ENCODE measurements around the gene CDK6. TPM values are rescaled to one million over a fixed set of nuclear protein-coding genes. Genes with fewer than 3 reads are reported as not detected.

CDK6 gene
- total RNA-seq, 2 donors from 2014 or later, result 278 to 404 TPM

- Mint-ChIP-seq H3K36me3 (peaks cover 14% of the 10 kb centered on the region), H3K27me3 (no peaks in the 10 kb centered on the region), H3K27ac (peak overlapping the region; percentile 91 to 93), H3K4me1 (ENCODE audit: low read depth in 2 of 2) (peaks cover 57 to 82% of the 10 kb centered on the region in 2 donors), H3K9me3 (no peaks in the 10 kb centered on the region), H3K4me3 (peak overlapping the region; percentile 76)
- ATAC-seq, result peak; percentile 87 to 91
- DNase-seq (ENCODE audit: low spot score), result peak; percentile 77
Observed at GRCh38 chr7:92809760-92810573, 26.4 kb downstream of the CDK6 start.

DNA sequence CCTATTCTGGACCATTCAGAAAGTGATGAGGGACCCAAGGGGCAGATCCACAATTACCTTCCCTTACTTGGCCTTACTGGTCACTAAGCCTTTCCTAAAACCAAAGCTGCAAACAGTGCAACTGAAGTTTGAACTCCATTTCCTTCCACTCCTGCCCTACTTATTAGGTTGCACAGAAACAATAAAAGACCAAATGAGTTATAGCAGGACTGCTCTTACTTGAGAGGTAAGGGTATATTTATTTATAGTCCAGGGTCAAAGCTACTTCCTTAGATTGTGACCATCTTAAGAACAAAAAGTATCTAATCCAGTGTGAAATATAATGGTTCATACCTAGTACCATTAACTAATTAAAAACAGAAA lies 27.0 kb downstream of the CDK6 start:
- Mint-ChIP-seq H3K27ac (peak overlapping the region; percentile 91 to 93), H3K4me1 (ENCODE audit: low read depth in 2 of 2) (peaks cover 58 to 77% of the 10 kb centered on the region in 2 donors), H3K9me3 (no peaks in the 10 kb centered on the region), H3K27me3 (no peaks in the 10 kb centered on the region), H3K4me3 (peak overlapping the region; percentile 76), H3K36me3 (peaks cover 14% of the 10 kb centered on the region)
- ATAC-seq (peak in 1 of 2 donors; percentile 41), DNase-seq (ENCODE audit: low spot score) (no peak)

- ATAC-seq, result no peak
- DNase-seq (ENCODE audit: low spot score), result no peak
- no peaks in the 10 kb centered on the region for H3K9me3 Mint-ChIP-seq
- no peaks in the 10 kb centered on the region for H3K27me3 Mint-ChIP-seq
- peaks cover 15% of the 10 kb centered on the region for H3K36me3 Mint-ChIP-seq
- H3K4me3 Mint-ChIP-seq, result peak overlapping the region; percentile 76
- peak overlapping the region; percentile 91 to 94 for H3K27ac Mint-ChIP-seq
- peaks cover 52 to 71% of the 10 kb centered on the region in 2 donors for H3K4me1 Mint-ChIP-seq (ENCODE audit: low read depth in 2 of 2)
Observed at GRCh38 chr7:92808635-92809034, 27.7 kb downstream of the CDK6 start.

- peak; percentile 68 to 70 for ATAC-seq
- peak overlapping the region; percentile 91 to 94 for H3K27ac Mint-ChIP-seq
Observed at GRCh38 chr7:92808006-92808405, 28.4 kb downstream of the CDK6 start.

GRCh38 chr7:92806496-92806895 lies 29.9 kb downstream of the CDK6 start:
- Mint-ChIP-seq H3K36me3 (peaks cover 23% of the 10 kb centered on the region), H3K27ac (peak overlapping the region; percentile 91 to 94), H3K27me3 (no peaks in the 10 kb centered on the region), H3K9me3 (no peaks in the 10 kb centered on the region), H3K4me3 (no peak overlapping the region), H3K4me1 (ENCODE audit: low read depth in 2 of 2) (peaks cover 56 to 66% of the 10 kb centered on the region in 2 donors)
- ATAC-seq, result no peak
- no peak for DNase-seq (ENCODE audit: low spot score)

More at GRCh38 chr7:92808006-92808405, 28.4 kb downstream of the CDK6 start:
- Mint-ChIP-seq H3K4me3 (peak overlapping the region; percentile 76), H3K4me1 (ENCODE audit: low read depth in 2 of 2) (peaks cover 52 to 71% of the 10 kb centered on the region in 2 donors), H3K27me3 (no peaks in the 10 kb centered on the region), H3K9me3 (no peaks in the 10 kb centered on the region), H3K36me3 (peaks cover 22% of the 10 kb centered on the region)
- DNase-seq (ENCODE audit: low spot score), result no peak

GRCh38 chr7:92802406-92802805 lies 34.0 kb downstream of the CDK6 start:
- no peaks in the 10 kb centered on the region for H3K27me3 Mint-ChIP-seq
- DNase-seq (ENCODE audit: low spot score), result no peak

DNA sequence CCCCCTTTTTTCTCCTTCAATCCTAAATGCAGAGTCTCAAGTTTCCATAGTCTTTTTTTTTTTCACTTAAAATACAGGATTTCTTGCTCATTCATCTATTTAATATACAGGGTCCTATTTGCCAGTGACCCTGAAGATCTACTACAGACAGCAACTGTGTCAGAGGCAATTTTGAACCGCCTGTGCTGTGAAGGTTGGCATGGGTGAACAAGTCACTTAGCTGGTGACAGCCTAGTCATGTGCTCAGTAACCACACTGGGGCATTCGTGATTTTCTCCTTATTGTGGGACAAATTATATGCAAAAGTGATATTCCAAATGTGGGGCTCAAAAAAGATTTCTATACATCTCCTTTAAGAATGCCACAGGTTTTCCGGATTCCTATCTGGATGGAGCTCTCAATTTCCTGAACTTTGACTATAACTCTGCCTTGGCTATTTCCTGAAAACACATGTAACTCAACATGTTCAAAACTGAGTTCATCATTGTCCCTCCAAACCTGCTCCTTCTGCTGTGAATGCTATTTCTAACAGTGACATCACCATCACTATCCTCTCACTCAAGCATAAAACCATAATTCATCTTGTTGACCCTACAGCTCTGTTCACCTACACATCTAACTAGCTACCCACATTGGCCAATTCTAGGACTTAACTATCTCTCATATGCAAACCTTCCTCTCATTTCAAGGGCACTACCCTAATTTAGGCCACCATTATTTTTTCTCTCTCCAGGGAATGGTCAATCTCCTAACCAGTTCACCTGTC lies 36.7 kb downstream of the CDK6 start:
- ATAC-seq (no peak), DNase-seq (ENCODE audit: low spot score) (no peak)
- Mint-ChIP-seq H3K36me3 (peaks cover 9% of the 10 kb centered on the region), H3K4me1 (ENCODE audit: low read depth in 2 of 2) (peaks cover 31 to 33% of the 10 kb centered on the region in 2 donors), H3K27me3 (no peaks in the 10 kb centered on the region), H3K4me3 (no peak overlapping the region), H3K27ac (no peak overlapping the region), H3K9me3 (no peaks in the 10 kb centered on the region)

More at GRCh38 chr7:92802406-92802805, 34.0 kb downstream of the CDK6 start:
- H3K9me3 Mint-ChIP-seq, result no peaks in the 10 kb centered on the region
- H3K36me3 Mint-ChIP-seq, result peaks cover 15% of the 10 kb centered on the region
- no peak overlapping the region for H3K4me3 Mint-ChIP-seq
- H3K27ac Mint-ChIP-seq, result peak overlapping the region in 1 of 2 donors; percentile 76
- H3K4me1 Mint-ChIP-seq (ENCODE audit: low read depth in 2 of 2), result peaks cover 30 to 33% of the 10 kb centered on the region in 2 donors
- no peak for ATAC-seq

DNA sequence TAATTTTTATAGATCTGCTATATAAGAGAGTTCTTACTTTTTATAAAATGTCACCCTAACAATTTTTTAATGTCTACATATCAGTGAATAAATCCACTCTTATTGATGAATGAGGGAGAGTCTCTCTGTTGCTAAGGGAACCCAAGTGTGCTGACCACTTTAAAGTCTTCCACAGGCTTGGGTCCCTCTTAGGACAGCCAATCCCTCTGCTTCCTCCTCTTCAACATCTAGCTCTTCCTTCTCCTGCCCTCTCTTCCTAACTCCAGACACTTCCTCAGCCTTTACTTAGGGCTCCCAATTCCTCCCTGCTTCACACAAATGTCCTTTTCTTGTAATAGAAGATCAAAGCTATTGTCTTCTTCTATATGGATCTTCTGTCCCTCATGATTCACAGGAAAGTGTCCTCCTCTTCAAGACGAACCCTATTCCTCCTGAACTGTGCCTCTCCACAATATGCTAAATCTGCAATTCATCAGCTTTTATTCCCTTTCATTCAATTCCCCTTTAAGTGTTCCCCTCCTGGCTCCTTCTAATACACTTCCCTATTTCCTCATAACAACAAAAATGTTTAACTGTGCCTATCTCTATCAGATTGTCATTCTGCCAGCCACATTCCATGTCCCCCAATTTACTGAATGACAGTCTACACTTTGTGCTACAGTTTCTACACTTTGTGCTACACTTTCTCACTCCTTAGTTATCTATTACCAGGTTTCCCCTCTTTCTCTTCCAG lies 37.7 kb downstream of the CDK6 start:
- no peak for DNase-seq (ENCODE audit: low spot score)
- no peaks in the 10 kb centered on the region for H3K9me3 Mint-ChIP-seq
- H3K36me3 Mint-ChIP-seq, result peaks cover 11% of the 10 kb centered on the region
- no peak overlapping the region for H3K27ac Mint-ChIP-seq
- H3K27me3 Mint-ChIP-seq, result no peaks in the 10 kb centered on the region
- no peak overlapping the region for H3K4me3 Mint-ChIP-seq
- ATAC-seq, result no peak
- H3K4me1 Mint-ChIP-seq (ENCODE audit: low read depth in 2 of 2), result peaks cover 37 to 40% of the 10 kb centered on the region in 2 donors

- no peak overlapping the region for H3K4me3 Mint-ChIP-seq
- no peaks in the 10 kb centered on the region for H3K27me3 Mint-ChIP-seq
- ATAC-seq (peak; percentile 66 to 78), DNase-seq (ENCODE audit: low spot score) (no peak)
- no peak overlapping the region for H3K27ac Mint-ChIP-seq
- peaks cover 11% of the 10 kb centered on the region for H3K36me3 Mint-ChIP-seq
- peaks cover 37 to 40% of the 10 kb centered on the region in 2 donors for H3K4me1 Mint-ChIP-seq (ENCODE audit: low read depth in 2 of 2)
- H3K9me3 Mint-ChIP-seq, result no peaks in the 10 kb centered on the region
Observed at GRCh38 chr7:92797693-92798092, 38.7 kb downstream of the CDK6 start.

GRCh38 chr7:92797284-92797683 lies 39.1 kb downstream of the CDK6 start:
- DNase-seq (ENCODE audit: low spot score) (no peak), ATAC-seq (peak; percentile 21 to 40)
- Mint-ChIP-seq H3K27ac (no peak overlapping the region), H3K4me1 (ENCODE audit: low read depth in 2 of 2) (peaks cover 37 to 41% of the 10 kb centered on the region in 2 donors), H3K27me3 (no peaks in the 10 kb centered on the region), H3K9me3 (no peaks in the 10 kb centered on the region), H3K4me3 (no peak overlapping the region), H3K36me3 (peaks cover 15% of the 10 kb centered on the region)

- Mint-ChIP-seq H3K9me3 (peaks cover 4% of the 10 kb centered on the region), H3K4me1 (ENCODE audit: low read depth in 2 of 2) (peaks cover 49 to 58% of the 10 kb centered on the region in 2 donors), H3K4me3 (peak overlapping the region; percentile 39), H3K27ac (peak overlapping the region; percentile 40 to 79), H3K36me3 (peaks cover 38% of the 10 kb centered on the region), H3K27me3 (no peaks in the 10 kb centered on the region)
- ATAC-seq, result no peak
- DNase-seq (ENCODE audit: low spot score), result no peak
Observed at GRCh38 chr7:92794831-92795230, 41.5 kb downstream of the CDK6 start.

GRCh38 chr7:92794391-92794790 lies 42.0 kb downstream of the CDK6 start:
- ATAC-seq, result no peak
- peaks cover 50 to 61% of the 10 kb centered on the region in 2 donors for H3K4me1 Mint-ChIP-seq (ENCODE audit: low read depth in 2 of 2)
- peaks cover 41% of the 10 kb centered on the region for H3K36me3 Mint-ChIP-seq
- peaks cover 6% of the 10 kb centered on the region for H3K9me3 Mint-ChIP-seq
- no peak overlapping the region for H3K4me3 Mint-ChIP-seq
- no peaks in the 10 kb centered on the region for H3K27me3 Mint-ChIP-seq
- no peak for DNase-seq (ENCODE audit: low spot score)
- peak overlapping the region in 1 of 2 donors; percentile 79 for H3K27ac Mint-ChIP-seq

DNA sequence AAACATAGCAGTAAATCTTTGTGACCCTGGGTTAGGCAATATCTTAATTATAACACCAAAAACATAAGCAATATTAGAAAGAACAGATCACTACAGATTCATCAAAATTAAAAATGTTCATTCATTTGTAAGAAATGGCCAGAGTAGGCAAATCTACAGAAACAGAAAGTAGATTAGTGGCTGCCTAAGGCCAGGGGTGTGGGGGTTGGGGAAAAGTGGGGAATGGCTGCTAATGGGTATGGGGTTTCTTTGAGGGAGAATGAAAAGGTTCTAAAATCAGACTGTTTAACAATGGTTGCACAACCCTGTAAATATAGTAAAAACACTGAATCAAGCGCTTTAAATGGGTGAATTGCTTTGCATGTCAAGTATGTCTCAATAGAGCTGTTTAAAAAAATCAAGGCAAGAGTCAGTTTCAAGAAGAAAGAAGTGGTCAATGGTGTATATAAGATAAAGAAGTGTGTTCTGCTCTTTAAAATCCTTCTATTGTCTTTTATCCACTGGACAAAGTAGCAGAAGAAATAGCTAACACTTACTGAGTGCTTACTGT lies 42.6 kb downstream of the CDK6 start:
- H3K9me3 Mint-ChIP-seq, result peaks cover 6% of the 10 kb centered on the region
- peaks cover 50 to 67% of the 10 kb centered on the region in 2 donors for H3K4me1 Mint-ChIP-seq (ENCODE audit: low read depth in 2 of 2)
- peak overlapping the region; percentile 42 to 79 for H3K27ac Mint-ChIP-seq
- peak overlapping the region; percentile 45 for H3K4me3 Mint-ChIP-seq
- ATAC-seq (peak in 1 of 2 donors; percentile 65), DNase-seq (ENCODE audit: low spot score) (no peak)
- H3K27me3 Mint-ChIP-seq, result no peaks in the 10 kb centered on the region
- H3K36me3 Mint-ChIP-seq, result peaks cover 46% of the 10 kb centered on the region

Data from natural killer cell treated with Interleukin-12 subunit alpha and Interleukin-12 subunit beta and Interleukin-15 and Interleukin-18, amount 100 ng/mL, for 72 hours (primary cell).